ENCODE data around the gene PIK3C3.

GRCh38 chr18:41917181-41917580 lies 37.9 kb upstream of the PIK3C3 start:
- TF ChIP-seq ZNF248 (tag by site-specific recombination; IDR thresholded peaks at IDR 0.05) (no peak), KLF10 (tag by site-specific recombination; IDR thresholded peaks at IDR 0.05) (no peak), ZBTB1 (tag by site-specific recombination; IDR thresholded peaks at IDR 0.05) (no peak), ZNF133 (tag by site-specific recombination; IDR thresholded peaks at IDR 0.05) (no peak), CTCF (tag by site-specific recombination; IDR thresholded peaks at IDR 0.05) (no peak), ZBTB8A (tag by site-specific recombination; IDR thresholded peaks at IDR 0.05) (no peak), ZNF302 (tag by site-specific recombination; IDR thresholded peaks at IDR 0.05; ENCODE audit: low read depth) (no peak)
- TF ChIP-seq, protein P1, sequence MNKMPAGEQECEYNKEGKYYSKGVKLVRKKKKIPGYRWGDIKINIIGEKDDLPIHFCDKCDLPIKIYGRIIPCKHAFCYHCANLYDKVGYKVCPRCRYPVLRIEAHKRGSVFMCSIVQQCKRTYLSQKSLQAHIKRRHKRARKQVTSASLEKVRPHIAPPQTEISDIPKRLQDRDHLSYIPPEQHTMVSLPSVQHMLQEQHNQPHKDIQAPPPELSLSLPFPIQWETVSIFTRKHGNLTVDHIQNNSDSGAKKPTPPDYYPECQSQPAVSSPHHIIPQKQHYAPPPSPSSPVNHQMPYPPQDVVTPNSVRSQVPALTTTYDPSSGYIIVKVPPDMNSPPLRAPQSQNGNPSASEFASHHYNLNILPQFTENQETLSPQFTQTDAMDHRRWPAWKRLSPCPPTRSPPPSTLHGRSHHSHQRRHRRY (tag by site-specific recombination; IDR thresholded peaks at IDR 0.05): no peak
